Mucosa of descending colon (tissue), 3 donors: ENCODE results near the gene MED20. TPM values are rescaled to one million over a fixed set of nuclear protein-coding genes. Genes with fewer than 3 reads are reported as not detected.
A peak's percentile ranks its signal among the peaks of the same experiment; 100 is the strongest.

Experiments
- ATAC-seq: fragments of 200-7000 bp; cut with Tn5 transposase; one replicate; pipeline ENCODE4 v1.9.1; 2020; ENCODE audit warnings: mild to moderate bottlenecking, moderate library complexity
- DNase-seq, 3 donors: peaks; one replicate each; pipeline ENCODE4 v3.0.0-alpha.2; 2020
- H3K36me3 ChIP-seq: fragments of 200-600 bp; one replicate; pipeline ENCODE4 v1.8.0; 2021; ENCODE audit warnings: low read depth, mild to moderate bottlenecking
- H3K4me1 ChIP-seq: fragments of 200-600 bp; one replicate; pipeline ENCODE4 v1.8.0; 2021; ENCODE audit warnings: low read depth, mild to moderate bottlenecking
- H3K4me3 ChIP-seq: fragments of 200-600 bp; one replicate; pipeline ENCODE4 v1.8.0; 2021; ENCODE audit warnings: mild to moderate bottlenecking
- H3K9me3 ChIP-seq: fragments of 200-600 bp; one replicate; pipeline ENCODE4 v1.8.0; 2021; ENCODE audit warnings: mild to moderate bottlenecking
- intact Hi-C, 2 donors: fragments of 100-400 bp; cut with DNase I in 1 of 2; cut with micrococcal nuclease in 1 of 2; formaldehyde crosslinking; loops; one replicate each; pipeline versions ENCODE4 v1.11.0 to v1.11.1; 2022; cut with DNase I, micrococcal nuclease
- total RNA-seq, 3 donors: library from RNA; stranded (reverse); fragmentation: NEBNext Ultra II Directional in 2 of 3; extraction: Animal tissue kit (Norgen Biotek cat#: 25700) in 2 of 3; gene quantifications; one replicate each; pipeline versions ENCODE4 v1.2.1 to v1.2.4, GENCODE V29; 2021 to 2023
- TF ChIP-seq, protein P1 (sequence below): fragments of 200-600 bp; IDR thresholded peaks from one replicate; pipeline ENCODE4 v1.8.0; 2022; ENCODE audit warnings: antibody characterized with exemption, mild to moderate bottlenecking
- donor health status: DM: no; HTN: no; CAD: no; lungs with moderate emphysema.
- donor health status: DM: no; HTN: no; CAD: no.
- donor health status: DM: no; HTN: yes; CAD: no.

Gene MED20
- total RNA-seq, 3 donors from 2014 or later, result 15.5 to 21.2 (median 18.6) TPM

DNA sequence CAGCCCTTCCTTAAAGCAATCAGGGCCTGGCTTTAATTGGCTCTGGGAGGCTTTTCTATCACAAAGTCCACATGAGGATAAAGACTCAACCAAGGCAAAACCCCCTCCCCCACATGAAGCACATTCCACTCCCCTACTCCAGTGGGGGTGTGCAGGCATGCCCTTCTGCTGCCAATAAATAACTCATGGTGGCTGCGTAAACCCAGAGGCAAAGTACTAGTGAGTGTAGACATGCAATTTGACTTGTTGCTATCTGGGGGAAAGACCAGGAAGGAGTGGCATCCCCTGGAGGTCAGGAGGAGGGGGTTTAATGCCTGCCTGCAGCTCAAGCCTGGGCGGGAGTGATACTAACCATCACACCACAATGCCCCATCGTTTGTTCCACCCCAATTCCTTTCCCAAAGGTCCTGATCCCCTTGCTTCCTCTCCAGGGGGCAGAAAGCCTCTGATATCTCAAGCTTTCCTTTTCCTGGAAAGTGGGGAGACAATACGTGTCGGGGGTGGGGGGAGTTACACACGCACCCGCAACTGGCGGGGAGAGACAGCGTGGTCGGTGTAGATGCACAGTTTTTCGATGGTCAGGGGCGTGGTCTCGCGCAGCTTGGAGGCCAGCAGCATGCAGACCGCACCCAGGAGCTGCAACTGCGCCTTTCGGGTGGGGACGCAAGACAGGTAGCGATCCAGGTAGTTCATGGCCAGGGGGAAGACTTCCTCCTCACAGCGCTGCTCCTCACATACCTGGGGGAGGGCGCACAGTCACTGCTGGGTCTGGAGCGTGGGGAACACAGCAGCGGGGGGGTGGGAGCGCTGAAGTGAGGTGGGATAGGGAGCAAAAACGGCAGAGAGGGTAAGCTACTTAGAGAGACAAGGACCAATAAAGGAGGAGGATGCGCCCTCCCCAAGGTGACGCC, 19.2 kb upstream of the MED20 start:
- ATAC-seq (peak; percentile 57), DNase-seq (peak; percentile 76 to 88 (median 77))
- H3K4me1 ChIP-seq, result peaks cover 23% of the 10 kb centered on the region
- TF ChIP-seq, protein P1, sequence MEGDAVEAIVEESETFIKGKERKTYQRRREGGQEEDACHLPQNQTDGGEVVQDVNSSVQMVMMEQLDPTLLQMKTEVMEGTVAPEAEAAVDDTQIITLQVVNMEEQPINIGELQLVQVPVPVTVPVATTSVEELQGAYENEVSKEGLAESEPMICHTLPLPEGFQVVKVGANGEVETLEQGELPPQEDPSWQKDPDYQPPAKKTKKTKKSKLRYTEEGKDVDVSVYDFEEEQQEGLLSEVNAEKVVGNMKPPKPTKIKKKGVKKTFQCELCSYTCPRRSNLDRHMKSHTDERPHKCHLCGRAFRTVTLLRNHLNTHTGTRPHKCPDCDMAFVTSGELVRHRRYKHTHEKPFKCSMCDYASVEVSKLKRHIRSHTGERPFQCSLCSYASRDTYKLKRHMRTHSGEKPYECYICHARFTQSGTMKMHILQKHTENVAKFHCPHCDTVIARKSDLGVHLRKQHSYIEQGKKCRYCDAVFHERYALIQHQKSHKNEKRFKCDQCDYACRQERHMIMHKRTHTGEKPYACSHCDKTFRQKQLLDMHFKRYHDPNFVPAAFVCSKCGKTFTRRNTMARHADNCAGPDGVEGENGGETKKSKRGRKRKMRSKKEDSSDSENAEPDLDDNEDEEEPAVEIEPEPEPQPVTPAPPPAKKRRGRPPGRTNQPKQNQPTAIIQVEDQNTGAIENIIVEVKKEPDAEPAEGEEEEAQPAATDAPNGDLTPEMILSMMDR, result no peak
- intact Hi-C loops, result loop anchor here (5.0 to 10.0 kb wide), 2 partner anchors 102 to 105 kb away; no protein-coding TSS in a partner anchor
- H3K4me3 ChIP-seq, result peak overlapping the region; percentile 44
- peaks cover 5% of the 10 kb centered on the region for H3K36me3 ChIP-seq
- no peaks in the 10 kb centered on the region for H3K9me3 ChIP-seq

DNA sequence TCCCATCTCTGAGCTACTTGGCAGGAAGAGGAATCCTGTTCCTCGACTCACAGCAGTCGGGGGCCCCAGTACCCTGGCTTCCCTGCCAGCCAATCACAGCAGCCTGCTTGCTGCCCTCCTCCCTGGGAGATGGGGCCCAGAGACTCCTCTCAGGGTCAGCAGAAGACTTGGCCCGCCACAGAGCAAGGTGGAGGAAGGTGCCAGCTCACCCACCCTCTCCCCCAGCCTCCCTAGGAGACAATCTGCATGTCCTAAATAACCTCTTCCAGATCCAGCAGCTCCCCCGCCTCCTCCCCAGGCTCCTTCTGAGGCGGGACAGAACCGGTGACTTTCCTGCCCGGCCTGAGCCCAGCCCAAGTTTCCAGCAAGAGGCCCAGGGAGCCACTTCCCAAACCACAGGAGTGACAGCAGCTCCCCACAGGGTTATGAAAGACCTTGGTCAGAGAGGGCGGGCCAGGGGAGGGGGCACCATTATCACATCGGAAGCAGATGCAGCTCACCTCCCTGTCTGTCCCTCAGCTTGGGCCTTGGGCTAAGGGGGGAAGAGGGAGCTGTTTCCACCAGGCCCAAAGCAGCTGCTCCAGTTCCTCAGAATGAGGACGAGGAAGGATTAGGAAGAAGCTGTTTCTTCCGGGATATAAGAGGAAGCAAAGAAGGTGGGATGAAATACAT, 18.4 kb upstream of the MED20 start:
- TF ChIP-seq, protein P1, result no peak
- H3K4me1 ChIP-seq, result peaks cover 23% of the 10 kb centered on the region
- H3K9me3 ChIP-seq, result no peaks in the 10 kb centered on the region
- DNase-seq (peak; percentile 29 to 73 (median 44)), ATAC-seq (no peak)
- intact Hi-C loops, result no loop called here
- no peak overlapping the region for H3K4me3 ChIP-seq
- peaks cover 5% of the 10 kb centered on the region for H3K36me3 ChIP-seq

DNA sequence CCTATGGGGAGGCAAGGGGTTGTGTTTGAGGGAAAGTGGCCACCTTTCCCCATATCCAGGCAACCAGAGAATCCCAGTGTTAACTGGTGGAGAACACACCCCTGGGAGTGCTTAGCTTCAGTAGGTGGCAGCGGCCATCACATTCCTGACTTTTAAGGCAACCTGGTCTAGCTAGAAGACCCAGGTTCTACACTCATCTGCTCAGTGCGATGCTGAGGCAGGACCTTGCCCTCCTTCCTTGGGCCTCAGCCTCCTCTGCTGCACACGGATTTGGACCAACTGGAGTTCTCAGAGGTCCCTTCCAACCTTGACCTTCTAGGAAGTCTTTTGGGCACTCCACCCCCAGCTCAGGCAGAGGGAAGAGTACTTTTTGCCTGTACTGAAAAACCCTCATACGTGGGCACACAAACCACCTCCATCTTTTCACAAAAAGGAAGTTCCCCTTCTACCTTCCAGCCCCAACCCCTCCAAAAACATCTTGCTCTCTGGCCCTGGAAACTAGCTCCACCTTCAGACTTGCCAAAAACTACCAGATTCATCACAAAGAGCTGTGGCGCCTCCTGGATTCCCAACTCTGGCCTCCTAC, 17.7 kb upstream of the MED20 start:
- Histone ChIP-seq H3K4me3 (no peak overlapping the region), H3K4me1 (peaks cover 23% of the 10 kb centered on the region), H3K36me3 (peaks cover 5% of the 10 kb centered on the region), H3K9me3 (no peaks in the 10 kb centered on the region)
- TF ChIP-seq, protein P1, result no peak
- ATAC-seq (no peak), DNase-seq (no peak)
- intact Hi-C loops, result no loop called here

DNA sequence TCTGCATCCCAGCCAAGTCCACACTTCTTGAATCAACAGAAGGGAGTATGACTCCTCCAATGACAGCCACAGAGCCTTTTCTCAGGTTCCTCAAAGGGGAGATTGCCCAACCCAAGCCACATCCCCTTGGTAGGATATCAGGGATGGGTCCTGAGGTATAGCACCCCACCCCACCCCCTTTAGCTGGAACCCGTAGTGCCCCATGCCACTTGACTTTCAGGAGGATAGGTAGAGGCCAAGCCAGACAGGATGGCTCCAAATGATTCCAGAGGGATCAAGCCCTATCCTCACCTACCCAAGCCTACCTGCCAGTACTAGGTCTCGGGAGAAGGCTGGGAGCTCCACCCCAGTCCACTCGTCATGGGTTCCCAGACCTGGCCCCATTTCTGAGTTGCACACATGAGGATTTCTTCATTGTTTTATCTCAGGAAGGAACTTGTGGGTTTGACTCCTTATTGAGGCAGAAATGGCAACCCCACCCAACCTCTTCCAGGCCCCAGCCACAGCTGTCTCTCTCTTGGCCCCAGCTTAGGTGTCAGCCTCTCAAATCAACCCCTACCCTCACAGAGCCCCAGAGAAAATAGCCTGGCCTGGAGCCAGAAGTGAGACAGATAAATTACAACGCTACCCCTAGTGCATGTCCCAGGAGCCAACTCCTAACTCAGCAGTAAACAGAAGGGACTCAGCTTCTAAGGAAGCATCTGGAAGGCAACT, 17.1 kb upstream of the MED20 start:
- H3K4me3 ChIP-seq, result no peak overlapping the region
- no peak for ATAC-seq
- H3K9me3 ChIP-seq, result no peaks in the 10 kb centered on the region
- intact Hi-C loops, result no loop called here
- H3K36me3 ChIP-seq, result peaks cover 5% of the 10 kb centered on the region
- H3K4me1 ChIP-seq, result peaks cover 23% of the 10 kb centered on the region
- TF ChIP-seq, protein P1, result no peak
- DNase-seq, result no peak

DNA sequence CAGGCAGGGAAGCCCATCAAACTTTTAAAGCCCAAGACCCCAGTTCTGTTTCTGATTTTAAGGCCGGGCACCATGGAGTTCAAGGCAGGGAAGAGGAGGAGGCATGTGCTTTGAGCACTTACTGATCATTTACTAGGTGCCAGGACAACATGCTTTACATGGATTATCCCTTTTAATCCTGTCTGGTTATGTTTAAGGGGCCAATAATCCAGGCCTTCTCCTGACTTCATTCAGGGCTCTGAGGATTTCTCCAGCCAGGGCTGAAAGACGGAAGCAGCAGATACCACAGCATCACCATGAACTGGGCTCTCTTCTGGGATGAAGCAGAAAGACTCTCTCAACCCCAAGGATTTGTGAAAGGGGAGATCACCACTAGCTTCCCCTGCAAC, 16.5 kb upstream of the MED20 start:
- DNase-seq (no peak), ATAC-seq (no peak)
- Histone ChIP-seq H3K4me3 (no peak overlapping the region), H3K36me3 (peaks cover 5% of the 10 kb centered on the region), H3K9me3 (no peaks in the 10 kb centered on the region), H3K4me1 (peaks cover 23% of the 10 kb centered on the region)
- intact Hi-C loops, result no loop called here
- TF ChIP-seq, protein P1, result no peak
